Transverse colon (tissue), 4 donors: ENCODE data around the gene ZNF580. TPM values are rescaled to one million over a fixed set of nuclear protein-coding genes. Genes with fewer than 3 reads are reported as not detected.

Source experiments
- DNase-seq: peaks from one replicate; pipeline ENCODE4 v3.0.0-alpha.2; 2019
- H3K27ac ChIP-seq, 4 donors: fragments of 200-600 bp; sonication (generic); 2 replicates each; pipeline ENCODE4 v1.5.1; 2016 to 2018; ENCODE audit warnings: inconsistent platforms in 4 of 4
- H3K27me3 ChIP-seq: fragments of 200-600 bp; sonication (generic); 2 replicates; pipeline ENCODE4 v1.5.1; 2017; ENCODE audit warnings: inconsistent platforms
- H3K36me3 ChIP-seq, 4 donors: fragments of 200-600 bp; sonication (generic); 2 replicates each; pipeline ENCODE4 v1.5.1; 2017 to 2019; ENCODE audit warnings: inconsistent platforms in 4 of 4
- H3K4me1 ChIP-seq, 4 donors: fragments of 200-600 bp; sonication (generic); 2 replicates each; pipeline ENCODE4 v1.5.1; 2017 to 2020; ENCODE audit warnings: inconsistent platforms in 4 of 4
- H3K4me3 ChIP-seq, 4 donors: fragments of 200-600 bp; sonication (generic); 1 replicate in 1 of 4; 2 replicates in 3 of 4; pipeline versions ENCODE4 v1.5.1 to v1.6.1; 2017 to 2019; ENCODE audit warnings: inconsistent platforms in 4 of 4
- H3K9me3 ChIP-seq, 2 donors: fragments of 200-600 bp; sonication (generic); 2 replicates each; pipeline ENCODE4 v1.5.1; 2017 to 2019; ENCODE audit warnings: inconsistent platforms in 2 of 2
- EP300 ChIP-seq: sonication (generic); formaldehyde crosslinking; IDR thresholded peaks from one replicate; pipeline ENCODE4 v1.6.1; 2017; ENCODE audit warnings: antibody characterized with exemption, low read depth
- POLR2A ChIP-seq: fragments of 450-650 bp; IDR thresholded peaks from one replicate; pipeline ENCODE4 v1.6.1; 2016; ENCODE audit warnings: antibody characterized with exemption, mild to moderate bottlenecking, moderate library complexity
- POLR2AphosphoS5 ChIP-seq, 3 donors: sonication (generic); formaldehyde crosslinking; IDR thresholded peaks; one replicate each; pipeline ENCODE4 v1.6.1; 2016; ENCODE audit warnings: antibody characterized with exemption in 3 of 3
- WGBS, 2 donors: methylation state at CpG; one replicate each; pipeline ENCODE4 v1.1.5; 2018; ENCODE audit warnings: low coverage in 1 of 2; 5-methylcytosine and 5-hydroxymethylcytosine counted together
- in situ Hi-C, 4 donors: fragments of 200-750 bp; cut with MboI; loops; one replicate each; pipeline versions ENCODE4 v1.15.0 to v1.15.1; 2017; ENCODE audit warnings: low sequenced_read_pairs in 3 of 4, low pct_ligation_motif_present in 1 of 4, low pct_unique_long_range_greater_than_20kb in 1 of 4
- intact Hi-C: fragments of 100-400 bp; cut with DNase I; formaldehyde crosslinking; loops from one replicate; pipeline ENCODE4 v1.15.1; 2023; ENCODE audit warnings: low total_unique reads
- total RNA-seq, 4 donors: library from RNA; depleted of rRNA; stranded (reverse); fragments of >200 nt; gene quantifications; one replicate each; pipeline ENCODE4 v1.1.0, GENCODE V29; 2016
- TF ChIP-seq, protein P1 (sequence below), 5 experiments: fragments of 200-600 bp in 3 of 5; fragments of 450-650 bp in 2 of 5; sonication (generic) in 3 of 5; IDR thresholded peaks; 1 replicate in 2 of 5; 2 replicates in 3 of 5; pipeline ENCODE4 v1.5.1; 2016 to 2017; ENCODE audit warnings: antibody characterized with exemption in 5 of 5, inconsistent platforms in 3 of 5, mild to moderate bottlenecking in 2 of 5, moderate library complexity in 1 of 5

Gene ZNF580
- total RNA-seq, 4 donors from 2014 or later = 15.2 to 154 (median 25.7) TPM

DNA sequence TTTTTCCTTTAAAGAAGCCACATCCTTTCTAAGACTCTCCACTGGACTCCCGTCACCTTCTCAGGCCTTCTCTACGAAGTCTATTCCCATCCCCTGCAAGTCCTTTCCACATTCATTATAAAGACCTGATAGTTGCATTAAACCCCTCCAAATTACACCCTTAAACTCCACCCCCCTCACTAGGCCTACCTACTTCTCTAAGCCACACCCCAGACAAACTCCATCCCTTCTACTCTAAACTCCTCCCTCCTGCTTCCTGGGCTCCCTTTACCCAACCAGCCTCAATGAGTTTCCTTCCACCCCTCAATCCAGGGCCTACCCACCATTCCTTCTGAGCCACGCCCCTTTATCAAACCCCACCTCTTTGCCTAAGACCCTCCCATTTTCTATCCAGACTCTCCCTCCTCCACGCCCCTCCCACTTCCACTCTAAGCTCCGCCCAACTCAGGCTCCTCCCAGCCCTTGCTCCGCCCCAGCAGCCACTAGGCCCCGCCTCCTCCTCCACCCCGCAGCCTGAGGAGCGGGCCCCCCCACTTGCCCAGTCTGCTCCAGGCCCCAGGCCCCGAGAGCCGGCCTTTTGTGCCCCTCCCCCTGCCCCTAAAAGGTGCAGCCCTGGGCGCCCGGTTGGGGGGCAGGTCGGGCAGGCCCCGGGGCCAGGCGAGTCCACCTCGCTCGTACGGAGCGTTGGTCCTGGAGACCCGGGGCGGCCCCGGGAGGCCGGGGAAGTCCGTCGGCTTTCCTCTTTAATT, 41.9 kb upstream of the ZNF580 start:
- Histone ChIP-seq H3K4me3 (peak overlapping the region; percentile 80 to 96 (median 84)), H3K27ac (peak overlapping the region; percentile 96 to 100 (median 98)), H3K9me3 (no peaks in the 10 kb centered on the region), H3K36me3 (peaks cover 0 to 7% (median 0%) of the 10 kb centered on the region in 4 donors), H3K4me1 (peaks cover 6 to 14% (median 9%) of the 10 kb centered on the region in 4 donors), H3K27me3 (no peaks in the 10 kb centered on the region)
- WGBS, 2 donors = 15 to 32% methylated on average over 5 to 12 of the region's 26 CpGs
- peak; percentile 96 for DNase-seq
- in situ Hi-C loops = no loop called here
- intact Hi-C loops = no loop called here
- no peak for TF ChIP-seq EP300
- peak in 1 of 3 donors; percentile 59 for TF ChIP-seq POLR2AphosphoS5 (IDR thresholded peaks at IDR 0.05)
- peak; percentile 61 for TF ChIP-seq POLR2A

GRCh38 chr19:55599468-55599841, 41.3 kb upstream of the ZNF580 start, which contains the start of gene FIZ1:
TSS of gene FIZ1 (minus strand) at chr19:55599517. CDS start at chr19:55597865, 1,652 bp downstream.
- in situ Hi-C loops = no loop called here
- Histone ChIP-seq H3K9me3 (no peaks in the 10 kb centered on the region), H3K36me3 (peaks cover 0 to 7% (median 0%) of the 10 kb centered on the region in 4 donors), H3K27ac (peak within 1 kb of the TSS; percentile 96 to 100 (median 98)), H3K4me1 (peaks cover 10 to 20% (median 14%) of the 10 kb centered on the region in 4 donors), H3K4me3 (peak within 1 kb of the TSS; percentile 80 to 96 (median 86)), H3K27me3 (no peaks in the 10 kb centered on the region)
- peak; percentile 98 for DNase-seq
- intact Hi-C loops = no loop called here
- TF ChIP-seq POLR2AphosphoS5 (IDR thresholded peaks at IDR 0.05) (peak in 1 of 3 donors; percentile 17), EP300 (no peak), POLR2A (peak; percentile 20)
- TF ChIP-seq, protein P1, sequence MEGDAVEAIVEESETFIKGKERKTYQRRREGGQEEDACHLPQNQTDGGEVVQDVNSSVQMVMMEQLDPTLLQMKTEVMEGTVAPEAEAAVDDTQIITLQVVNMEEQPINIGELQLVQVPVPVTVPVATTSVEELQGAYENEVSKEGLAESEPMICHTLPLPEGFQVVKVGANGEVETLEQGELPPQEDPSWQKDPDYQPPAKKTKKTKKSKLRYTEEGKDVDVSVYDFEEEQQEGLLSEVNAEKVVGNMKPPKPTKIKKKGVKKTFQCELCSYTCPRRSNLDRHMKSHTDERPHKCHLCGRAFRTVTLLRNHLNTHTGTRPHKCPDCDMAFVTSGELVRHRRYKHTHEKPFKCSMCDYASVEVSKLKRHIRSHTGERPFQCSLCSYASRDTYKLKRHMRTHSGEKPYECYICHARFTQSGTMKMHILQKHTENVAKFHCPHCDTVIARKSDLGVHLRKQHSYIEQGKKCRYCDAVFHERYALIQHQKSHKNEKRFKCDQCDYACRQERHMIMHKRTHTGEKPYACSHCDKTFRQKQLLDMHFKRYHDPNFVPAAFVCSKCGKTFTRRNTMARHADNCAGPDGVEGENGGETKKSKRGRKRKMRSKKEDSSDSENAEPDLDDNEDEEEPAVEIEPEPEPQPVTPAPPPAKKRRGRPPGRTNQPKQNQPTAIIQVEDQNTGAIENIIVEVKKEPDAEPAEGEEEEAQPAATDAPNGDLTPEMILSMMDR (IDR thresholded peaks at IDR 0.05) = no peak
- 0% methylated on average over 23 of the region's 23 CpGs; no CpG with 5 or more reads in 1 of the 2 donors for WGBS, 2 donors

DNA sequence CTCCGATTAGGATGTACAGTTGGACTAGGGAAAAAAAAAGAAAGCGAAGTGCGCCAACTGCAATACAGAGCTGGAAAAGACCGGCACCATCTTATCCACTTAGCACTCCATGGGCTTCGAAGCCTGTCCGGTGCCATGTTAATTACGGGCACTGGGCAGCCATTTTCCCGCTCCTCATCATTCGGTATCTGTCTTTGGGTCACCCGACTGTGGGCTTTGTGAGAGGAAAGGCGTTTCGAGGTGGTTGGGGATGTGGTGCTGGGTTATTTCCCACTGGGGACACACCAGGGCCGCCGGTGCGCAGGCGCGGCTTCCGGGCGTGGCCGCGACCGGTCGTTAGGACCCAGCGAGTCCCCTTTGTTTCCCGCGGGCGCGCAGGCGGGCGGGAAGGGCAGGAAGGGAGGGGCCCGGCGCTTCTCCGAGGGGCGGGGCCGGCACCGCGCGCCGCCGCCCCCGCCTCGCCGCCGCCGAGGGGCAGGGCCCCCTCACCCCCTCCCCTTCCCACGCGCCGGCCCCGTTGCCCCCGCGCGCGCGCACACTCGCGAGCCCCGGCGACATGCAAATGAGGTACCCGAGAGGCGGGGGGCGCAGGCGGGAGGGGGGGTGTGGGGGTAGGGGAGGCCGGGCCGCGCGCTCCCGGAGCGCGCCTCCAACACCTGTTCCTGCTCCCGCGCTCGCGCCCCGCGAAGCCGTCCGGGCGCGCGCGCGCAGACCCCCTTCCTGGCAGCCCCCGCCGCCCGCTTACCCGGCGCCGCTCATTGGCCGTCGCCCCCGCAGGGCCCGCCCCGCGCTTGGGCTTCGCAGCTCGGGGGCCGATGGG, 40.8 kb upstream of the ZNF580 start, which contains the start of gene ZNF524:
ZNF524 (plus strand) TSS at position 447 of the 820 bp plus-strand sequence. CDS start 1,825 bp downstream, outside the sequence.
- in situ Hi-C loops (loop anchor here in 1 of 4 donors (10.0 kb wide), 1 partner anchor 85 kb away; no protein-coding TSS in a partner anchor), intact Hi-C loops (loop anchor here (10.0 kb wide), 1 partner anchor 485 kb away; the partner anchor contains the start of gene PPP1R12C)

DNA sequence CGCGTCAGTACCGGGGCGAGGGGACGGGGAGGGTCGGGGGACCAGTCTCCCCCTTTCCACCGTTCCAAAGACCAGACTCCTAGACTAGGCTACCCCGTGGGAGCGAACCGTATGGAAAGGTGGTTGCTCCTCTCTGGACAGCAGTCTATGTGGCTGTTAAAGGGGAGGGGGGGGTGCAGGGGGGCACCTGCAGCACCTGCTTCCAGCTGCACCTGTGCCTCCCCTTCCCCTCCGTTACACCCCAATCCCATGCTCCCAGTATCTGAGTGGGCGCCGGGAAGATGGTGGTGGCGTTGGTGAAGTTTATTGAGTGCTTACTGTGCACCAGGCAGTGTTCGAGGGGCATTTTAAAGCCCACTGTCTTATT, 40.2 kb upstream of the ZNF580 start:
- 4% methylated on average over 11 of the region's 15 CpGs; no CpG with 5 or more reads in 1 of the 2 donors for WGBS, 2 donors
- intact Hi-C loops = loop anchor here (10.0 kb wide), 1 partner anchor 486 kb away; the partner anchor contains the start of gene PPP1R12C
- TF ChIP-seq EP300 = no peak
- TF ChIP-seq POLR2A = no peak
- TF ChIP-seq POLR2AphosphoS5 (IDR thresholded peaks at IDR 0.05) = no peak
- TF ChIP-seq, protein P1 (IDR thresholded peaks at IDR 0.05) = no peak
- Histone ChIP-seq H3K27ac (peak overlapping the region; percentile 96 to 100 (median 98)), H3K27me3 (no peaks in the 10 kb centered on the region), H3K4me1 (peaks cover 13 to 25% (median 20%) of the 10 kb centered on the region in 4 donors), H3K9me3 (no peaks in the 10 kb centered on the region), H3K4me3 (peak overlapping the region; percentile 80 to 96 (median 86)), H3K36me3 (no peaks in the 10 kb centered on the region)
- DNase-seq = no peak
- in situ Hi-C loops = loop anchor here in 1 of 4 donors (10.0 kb wide), 1 partner anchor 86 kb away; no protein-coding TSS in a partner anchor

More for the DNA sequence above, 40.8 kb upstream of the ZNF580 start, which contains the start of gene ZNF524:
- DNase-seq = peak; percentile 87
- H3K27ac ChIP-seq = peak within 1 kb of the TSS; percentile 96 to 100 (median 98)
- no peaks in the 10 kb centered on the region for H3K9me3 ChIP-seq
- H3K27me3 ChIP-seq = no peaks in the 10 kb centered on the region
- WGBS, 2 donors = 0% methylated on average over 13 of the region's 97 CpGs; no CpG with 5 or more reads in 1 of the 2 donors
- H3K4me3 ChIP-seq = peak within 1 kb of the TSS; percentile 80 to 96 (median 86)
- peaks cover 13 to 25% (median 19%) of the 10 kb centered on the region in 4 donors for H3K4me1 ChIP-seq
- TF ChIP-seq, protein P1 (IDR thresholded peaks at IDR 0.05) = peak in 1 of 5 experiments; percentile 8
- no peak for TF ChIP-seq EP300
- TF ChIP-seq POLR2AphosphoS5 (IDR thresholded peaks at IDR 0.05) = peak in 1 of 3 donors; percentile 10
- no peak for TF ChIP-seq POLR2A
- H3K36me3 ChIP-seq = peaks cover 0 to 4% (median 0%) of the 10 kb centered on the region in 4 donors
